Uterus (tissue), 4 donors: ENCODE results near the gene STX4. TPM values are rescaled to one million over a fixed set of nuclear protein-coding genes. Genes with fewer than 3 reads are reported as not detected.

Experiments used
- DNase-seq, 2 donors: peaks; one replicate each; pipeline ENCODE4 v3.0.0-alpha.2; 2019 to 2020
- H3K27ac ChIP-seq, 2 donors: fragments of 200-600 bp; sonication (generic); 1 replicate in 1 of 2; 2 replicates in 1 of 2; pipeline ENCODE4 v1.5.1; 2016 to 2018
- H3K27me3 ChIP-seq, 2 donors: fragments of 200-600 bp; sonication (generic); one replicate each; pipeline ENCODE4 v1.5.1; 2018 to 2019; ENCODE audit warnings: control low read depth in 1 of 2
- H3K36me3 ChIP-seq, 2 donors: fragments of 200-600 bp; sonication (generic); one replicate each; pipeline ENCODE4 v1.5.1; 2019; ENCODE audit warnings: control low read depth in 1 of 2
- H3K4me1 ChIP-seq, 2 donors: fragments of 200-600 bp; sonication (generic); one replicate each; pipeline ENCODE4 v1.5.1; 2018 to 2019; ENCODE audit warnings: control low read depth in 1 of 2
- H3K4me3 ChIP-seq, 2 donors: fragments of 200-600 bp; sonication (generic); 1 replicate in 1 of 2; 2 replicates in 1 of 2; pipeline ENCODE4 v1.5.1; 2018 to 2019; ENCODE audit warnings: mild to moderate bottlenecking in 1 of 2
- H3K9me3 ChIP-seq, 2 donors: fragments of 200-600 bp; sonication (generic); one replicate each; pipeline ENCODE4 v1.5.1; 2019; ENCODE audit warnings: control low read depth in 1 of 2
- POLR2A ChIP-seq, 2 donors: fragments of 450-650 bp; IDR thresholded peaks; one replicate each; pipeline ENCODE4 v1.6.1; 2016; ENCODE audit warnings: antibody characterized with exemption in 2 of 2, mild to moderate bottlenecking in 1 of 2, moderate library complexity in 1 of 2
- intact Hi-C: fragments of 100-400 bp; cut with DNase I; formaldehyde crosslinking; loops from one replicate; pipeline ENCODE4 v1.15.1; 2023; ENCODE audit warnings: low total_unique reads
- total RNA-seq, 4 donors: library from RNA; depleted of rRNA in 3 of 4; stranded (reverse); fragments of >200 nt in 3 of 4; gene quantifications; one replicate each; pipeline versions ENCODE4 v1.1.0 to v1.2.4, GENCODE V29; 2014 to 2023
- TF ChIP-seq, protein P1 (sequence below), 4 experiments: fragments of 200-600 bp in 2 of 4; fragments of 450-650 bp in 2 of 4; sonication (generic) in 2 of 4; IDR thresholded peaks; one replicate each; pipeline ENCODE4 v1.5.1; 2016 to 2019; ENCODE audit warnings: antibody characterized with exemption in 4 of 4, mild to moderate bottlenecking in 2 of 4, moderate library complexity in 1 of 4
- donor health status: DM: yes; HTN: yes; CAD: no.

Gene STX4
- total RNA-seq, 4 donors from 2014 or later: 26.2 to 114 (median 85.1) TPM

DNA sequence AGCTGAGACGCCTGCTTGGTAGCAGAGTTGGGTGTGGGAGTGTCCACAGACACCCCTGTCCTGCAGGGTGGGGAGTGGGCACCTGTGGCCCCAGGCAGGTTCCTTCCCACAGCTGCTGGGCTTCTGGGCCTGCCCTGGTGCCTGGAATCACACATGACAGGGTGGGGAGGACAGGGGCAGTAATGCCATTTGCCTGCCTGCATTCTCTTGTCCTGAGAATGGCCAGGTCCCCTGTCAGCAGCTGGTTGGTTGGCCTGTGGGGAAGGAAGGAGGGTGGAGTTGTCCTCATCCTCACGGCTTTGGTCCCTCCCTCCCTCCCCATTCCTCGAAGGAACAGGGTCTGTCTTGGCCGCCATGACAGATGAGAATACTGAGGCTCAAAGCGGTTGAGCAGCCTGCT is 50.2 kb downstream of the STX4 start:
- no peak for TF ChIP-seq POLR2A (IDR thresholded peaks at IDR 0.05)
- TF ChIP-seq, protein P1, sequence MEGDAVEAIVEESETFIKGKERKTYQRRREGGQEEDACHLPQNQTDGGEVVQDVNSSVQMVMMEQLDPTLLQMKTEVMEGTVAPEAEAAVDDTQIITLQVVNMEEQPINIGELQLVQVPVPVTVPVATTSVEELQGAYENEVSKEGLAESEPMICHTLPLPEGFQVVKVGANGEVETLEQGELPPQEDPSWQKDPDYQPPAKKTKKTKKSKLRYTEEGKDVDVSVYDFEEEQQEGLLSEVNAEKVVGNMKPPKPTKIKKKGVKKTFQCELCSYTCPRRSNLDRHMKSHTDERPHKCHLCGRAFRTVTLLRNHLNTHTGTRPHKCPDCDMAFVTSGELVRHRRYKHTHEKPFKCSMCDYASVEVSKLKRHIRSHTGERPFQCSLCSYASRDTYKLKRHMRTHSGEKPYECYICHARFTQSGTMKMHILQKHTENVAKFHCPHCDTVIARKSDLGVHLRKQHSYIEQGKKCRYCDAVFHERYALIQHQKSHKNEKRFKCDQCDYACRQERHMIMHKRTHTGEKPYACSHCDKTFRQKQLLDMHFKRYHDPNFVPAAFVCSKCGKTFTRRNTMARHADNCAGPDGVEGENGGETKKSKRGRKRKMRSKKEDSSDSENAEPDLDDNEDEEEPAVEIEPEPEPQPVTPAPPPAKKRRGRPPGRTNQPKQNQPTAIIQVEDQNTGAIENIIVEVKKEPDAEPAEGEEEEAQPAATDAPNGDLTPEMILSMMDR (IDR thresholded peaks at IDR 0.05): no peak
- no peak for DNase-seq
- no peak overlapping the region for H3K4me3 ChIP-seq
- no peaks in the 10 kb centered on the region for H3K4me1 ChIP-seq
- intact Hi-C loops: no loop called here
- H3K27me3 ChIP-seq: no peaks in the 10 kb centered on the region
- H3K9me3 ChIP-seq: no peaks in the 10 kb centered on the region
- H3K27ac ChIP-seq: no peak overlapping the region
- H3K36me3 ChIP-seq: no peaks in the 10 kb centered on the region

DNA sequence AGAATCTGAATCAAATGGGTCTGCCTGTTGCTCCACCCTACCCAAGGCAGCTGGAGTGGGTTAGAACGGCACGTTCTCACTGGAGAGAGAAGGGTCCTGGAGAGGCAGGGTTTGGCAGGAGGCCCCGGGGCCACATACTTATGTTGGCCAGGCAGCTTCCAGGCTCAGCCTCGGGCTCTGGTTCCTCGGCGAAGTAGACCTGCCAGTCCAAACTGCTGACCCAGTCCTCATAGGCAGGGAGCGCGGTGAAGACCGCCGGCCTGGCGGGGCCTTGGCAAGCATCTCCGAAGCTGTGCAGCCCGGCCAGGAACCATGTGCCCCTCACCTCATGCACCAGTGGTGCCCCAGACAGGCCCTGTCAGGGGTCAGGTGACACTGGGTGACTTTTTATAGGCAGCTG is 50.6 kb downstream of the STX4 start:
- Histone ChIP-seq H3K27ac (no peak overlapping the region), H3K4me3 (no peak overlapping the region), H3K27me3 (no peaks in the 10 kb centered on the region), H3K36me3 (no peaks in the 10 kb centered on the region), H3K9me3 (no peaks in the 10 kb centered on the region), H3K4me1 (no peaks in the 10 kb centered on the region)
- DNase-seq: no peak
- TF ChIP-seq, protein P1 (IDR thresholded peaks at IDR 0.05): no peak
- no peak for TF ChIP-seq POLR2A (IDR thresholded peaks at IDR 0.05)
- intact Hi-C loops: no loop called here

DNA sequence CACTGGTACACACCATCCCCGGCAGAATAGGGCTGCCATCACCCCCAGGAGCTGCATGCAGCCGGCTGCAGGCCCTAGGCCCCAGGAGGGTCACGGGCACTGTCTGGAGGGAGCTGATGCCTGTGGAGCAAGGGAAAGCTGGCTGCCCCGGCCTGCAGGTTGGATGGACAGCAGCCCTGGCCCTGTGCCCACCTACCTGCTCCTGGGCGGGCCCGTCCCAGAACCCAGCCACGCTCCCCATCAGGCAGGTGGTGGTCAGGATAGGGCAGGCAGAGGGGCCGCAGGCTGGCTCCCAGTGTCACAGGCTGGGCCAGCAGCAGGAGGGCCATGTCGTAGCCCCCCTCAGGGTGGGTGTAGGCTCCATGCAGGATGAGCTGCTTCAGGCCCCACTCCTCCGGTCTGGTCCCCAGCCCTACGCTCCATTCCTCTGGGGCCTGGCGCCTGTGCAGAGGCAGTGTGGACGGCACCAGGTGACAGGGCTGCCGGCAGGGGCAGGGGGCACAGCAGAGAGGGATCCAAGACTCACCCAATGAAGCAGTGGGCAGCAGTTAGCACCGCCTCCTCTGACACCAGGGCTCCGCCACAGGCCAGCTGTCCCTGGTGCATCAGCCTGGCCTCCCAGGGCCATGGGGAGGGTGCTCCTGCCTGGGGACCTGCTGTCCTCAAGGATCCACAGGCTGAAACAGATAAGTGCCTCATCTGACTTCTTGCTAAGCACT is 51.4 kb downstream of the STX4 start:
- DNase-seq: no peak
- H3K27ac ChIP-seq: no peak overlapping the region
- no peaks in the 10 kb centered on the region for H3K36me3 ChIP-seq
- TF ChIP-seq POLR2A (IDR thresholded peaks at IDR 0.05): no peak
- TF ChIP-seq, protein P1 (IDR thresholded peaks at IDR 0.05): no peak
- intact Hi-C loops: no loop called here
- no peaks in the 10 kb centered on the region for H3K4me1 ChIP-seq
- no peaks in the 10 kb centered on the region for H3K27me3 ChIP-seq
- no peaks in the 10 kb centered on the region for H3K9me3 ChIP-seq
- H3K4me3 ChIP-seq: no peak overlapping the region

DNA sequence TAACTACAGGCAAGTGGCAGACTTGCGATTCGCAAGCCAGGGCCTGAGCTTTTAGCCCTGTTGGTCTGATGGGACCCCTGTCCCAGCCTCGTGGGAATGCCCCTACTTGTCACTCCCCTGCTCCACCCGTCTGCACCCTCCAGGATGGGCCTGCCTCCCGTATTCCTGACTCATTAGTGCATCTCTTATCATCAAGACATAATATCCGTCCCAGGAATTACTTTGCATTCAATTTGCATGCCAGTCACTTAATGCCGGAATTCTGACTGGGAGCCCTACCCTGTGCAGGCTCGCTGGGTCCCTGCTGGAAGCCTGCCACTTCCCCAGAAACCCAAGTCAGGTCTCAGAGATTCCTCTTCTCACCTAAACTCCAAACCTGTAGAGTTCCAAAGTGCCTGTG is 52.1 kb downstream of the STX4 start:
- no peaks in the 10 kb centered on the region for H3K36me3 ChIP-seq
- no peak overlapping the region for H3K4me3 ChIP-seq

More for the DNA sequence above, 52.1 kb downstream of the STX4 start:
- DNase-seq: no peak
- H3K4me1 ChIP-seq: no peaks in the 10 kb centered on the region
- TF ChIP-seq, protein P1 (IDR thresholded peaks at IDR 0.05): no peak
- TF ChIP-seq POLR2A (IDR thresholded peaks at IDR 0.05): no peak
- intact Hi-C loops: no loop called here
- H3K27me3 ChIP-seq: no peaks in the 10 kb centered on the region
- H3K27ac ChIP-seq: no peak overlapping the region
- no peaks in the 10 kb centered on the region for H3K9me3 ChIP-seq
